K562 (cell line): ENCODE results near the gene AGFG2. TPM values are rescaled to one million over a fixed set of nuclear protein-coding genes. Genes with fewer than 3 reads are reported as not detected.
A peak's percentile ranks its signal among the peaks of the same experiment; 100 is the strongest.

ENCODE experiments used
- ATAC-seq: fragments of 200-7000 bp; cut with Tn5 transposase; 3 replicates; pipeline ENCODE4 v1.9.1; 2020; ENCODE audit warnings: moderate library complexity
- BruUV-seq: library from RNA; stranded (reverse); fragments of 400-500 nt; replicated peaks from 2 replicates; lab custom pipeline; 2021; lab: Mats Ljungman, UMichigan
- CTCF ChIA-PET: fragments of 300-600 bp; formaldehyde crosslinking; extraction: SDS; loops from one replicate; lab custom pipeline; 2021; ENCODE audit warnings: low intra/inter-chr PET ratio; lab: Yijun Ruan, JAX
- POLR2A ChIA-PET: fragments of 300-600, 350-650 bp; sonication (Branson Sonifier 250); formaldehyde crosslinking; extraction: SDS; loops from one replicate; lab custom pipeline; 2021; ENCODE audit warnings: antibody characterized with exemption, inconsistent platforms; lab: Yijun Ruan, JAX
- DNase-seq, 4 experiments: peaks; one replicate each; pipeline versions ENCODE4 v3.0.0 to v3.0.0-alpha.2; 2011 to 2018; ENCODE audit warnings: low spot score in 3 of 4, mixed read lengths in 3 of 4; ENCODE audit errors: extremely low read depth in 1 of 4
- FAIRE-seq: peaks from 2 replicates; lab custom pipeline; 2011; peaks lifted over from hg19 to GRCh38; lab: Jason Lieb, UNC
- H2AFZ ChIP-seq: 2 replicates; pipeline ENCODE4 v1.6.0; 2011; ENCODE audit warnings: low read depth, low read length, control low read depth, inconsistent platforms
- H3K27ac ChIP-seq: fragments of 200-600 bp; 3 replicates; pipeline ENCODE4 v1.8.0; 2011; ENCODE audit warnings: low read depth, mild to moderate bottlenecking, control low read depth, inconsistent platforms, low read length, moderate library complexity, mixed read lengths; ENCODE audit errors: extremely low read depth
- H3K27me3 ChIP-seq, 2 experiments: fragments of 300-600 bp in 1 of 2; 2 replicates in 1 of 2; 3 replicates in 1 of 2; pipeline versions ENCODE4 v1.6.0 to v1.8.0; 2011; ENCODE audit warnings: inconsistent platforms in 2 of 2, low read length in 2 of 2, mild to moderate bottlenecking in 1 of 2, mixed read lengths in 1 of 2, moderate library complexity in 1 of 2; ENCODE audit not compliant: control insufficient read depth in 2 of 2, insufficient read depth in 2 of 2
- H3K36me3 ChIP-seq: fragments of 300-600 bp; 3 replicates; pipeline ENCODE4 v1.8.0; 2011; ENCODE audit warnings: mild to moderate bottlenecking, low read length, inconsistent platforms; ENCODE audit not compliant: control insufficient read depth, insufficient read depth
- H3K4me1 ChIP-seq, 2 experiments: fragments of 200-600 bp in 1 of 2; replicated peaks in 1 of 2; 2 replicates in 1 of 2; 3 replicates in 1 of 2; pipeline versions ENCODE4 v1.5.1 to v1.8.0; 2011; ENCODE audit warnings: inconsistent platforms in 2 of 2, low read length in 2 of 2, mild to moderate bottlenecking in 1 of 2, mixed read lengths in 1 of 2, moderate library complexity in 1 of 2; ENCODE audit not compliant: control insufficient read depth in 2 of 2, insufficient read depth in 2 of 2
- H3K4me2 ChIP-seq: 2 replicates; pipeline ENCODE4 v1.6.1; 2011; ENCODE audit warnings: low read length, control low read depth, inconsistent platforms, mixed read lengths; ENCODE audit not compliant: insufficient read depth
- H3K4me3 ChIP-seq: fragments of 200-600 bp; sonication (generic), shearing (Covaris generic); 2 replicates; pipeline ENCODE4 v1.5.1; 2016; ENCODE audit warnings: control low read depth, inconsistent platforms
- H3K79me2 ChIP-seq: fragments of 200-600 bp; 3 replicates; pipeline ENCODE4 v1.8.0; 2011; ENCODE audit warnings: low read length, inconsistent platforms; ENCODE audit not compliant: control insufficient read depth, insufficient read depth
- H3K9ac ChIP-seq, 2 experiments: 2 replicates each; pipeline versions ENCODE4 v1.6.0 to v1.6.1; 2011; ENCODE audit warnings: low read depth in 2 of 2, low read length in 2 of 2, control low read depth in 1 of 2, inconsistent platforms in 1 of 2, mild to moderate bottlenecking in 1 of 2, mixed read lengths in 1 of 2; ENCODE audit not compliant: insufficient read depth in 1 of 2
- H3K9me1 ChIP-seq: one replicate; pipeline ENCODE4 v1.6.0; 2011; ENCODE audit warnings: inconsistent platforms, mild to moderate bottlenecking, low read length, moderate library complexity; ENCODE audit not compliant: control insufficient read depth, insufficient read depth
- H3K9me3 ChIP-seq: replicated peaks from 2 replicates; pipeline ENCODE4 v1.5.1; 2011; ENCODE audit warnings: low read depth, low read length, inconsistent platforms; ENCODE audit not compliant: control insufficient read depth, insufficient read depth
- H4K20me1 ChIP-seq: replicated peaks from 2 replicates; pipeline ENCODE4 v1.6.1; 2011; ENCODE audit warnings: low read length, inconsistent platforms, mixed read lengths; ENCODE audit not compliant: control insufficient read depth, insufficient read depth
- ETV5 ChIP-seq: sonication (generic); formaldehyde crosslinking; IDR thresholded peaks from 2 replicates; pipeline ENCODE4 v1.4.0; 2020; ENCODE audit warnings: low read depth, mild to moderate bottlenecking, missing genetic modification reagents
- FOXP4 ChIP-seq: sonication (generic); formaldehyde crosslinking; IDR thresholded peaks from 2 replicates; pipeline ENCODE4 v1.8.0; 2022; ENCODE audit warnings: mild to moderate bottlenecking, missing genetic modification reagents, borderline replicate concordance
- HCFC1 ChIP-seq: IDR thresholded peaks from 2 replicates; pipeline ENCODE4 v1.6.1; 2012; ENCODE audit warnings: low read depth, low read length, improper control_type of control experiment
- MTF1 ChIP-seq: fragments of 250-450 bp; sonication (Bioruptor Pico); IDR thresholded peaks from 2 replicates; pipeline ENCODE4 v1.9.0; 2021; ENCODE audit warnings: moderate library complexity, mild to moderate bottlenecking, inconsistent platforms, borderline replicate concordance
- TAF1 ChIP-seq: IDR thresholded peaks from 2 replicates; pipeline ENCODE4 v1.6.1; 2011; ENCODE audit warnings: mild to moderate bottlenecking, low read length, moderate library complexity; ENCODE audit not compliant: insufficient read depth, control insufficient read depth, severe bottlenecking; ENCODE audit errors: extremely low read depth
- ZBTB17 ChIP-seq: fragments of 450-650 bp; formaldehyde crosslinking; IDR thresholded peaks from 2 replicates; pipeline ENCODE4 v1.4.0; 2020; ENCODE audit warnings: mild to moderate bottlenecking
- ZBTB7A ChIP-seq: IDR thresholded peaks from 2 replicates; pipeline ENCODE4 v1.6.1; 2011; ENCODE audit warnings: low read depth, mild to moderate bottlenecking, low read length, moderate library complexity, borderline replicate concordance; ENCODE audit not compliant: control insufficient read depth
- ZNF239 ChIP-seq: fragments of 250-450 bp; sonication (Bioruptor Pico); IDR thresholded peaks from 2 replicates; pipeline ENCODE4 v1.4.0; 2020; ENCODE audit warnings: mild to moderate bottlenecking
- WGBS: fragments of 100-300 bp; shearing (Covaris generic); methylation state at CpG from one replicate; pipeline ENCODE4 v1.1.6; 2016; ENCODE audit warnings: low coverage, mixed read lengths; ENCODE audit not compliant: insufficient coverage; ENCODE audit errors: missing lambda C conversion rate; 5-methylcytosine and 5-hydroxymethylcytosine counted together
- in situ Hi-C: fragments of 300-500 bp; cut with MboI; formaldehyde crosslinking; loops from 4 replicates; pipeline ENCODE4 v1.15.0; 2018; ENCODE audit warnings: inconsistent platforms, mixed read lengths
- intact Hi-C: fragments of 100-400 bp; cut with micrococcal nuclease; formaldehyde crosslinking; loops from 2 replicates; pipeline ENCODE4 v1.14.2; 2022
- polyA plus RNA-seq, 8 experiments: library from polyadenylated mRNA; depleted of rRNA in 4 of 8; stranded (reverse) in 5 of 8; unstranded in 3 of 8; fragments of >200 nt; fragmentation: Nextera tagmentation in 2 of 8; fragmentation: Illumina TruSeq in 1 of 8; extraction: Ambion mirVana in 2 of 8; extraction: Trizol in 1 of 8; gene quantifications; 2 replicates each; pipeline versions ENCODE4 v1.2.1 to v1.2.3, GENCODE V29; 2011 to 2014; ENCODE audit warnings: inconsistent platforms in 1 of 8, missing spikeins in 1 of 8
- total RNA-seq, 7 experiments: library from RNA; depleted of rRNA in 6 of 7; stranded (reverse); fragments of >200 nt in 6 of 7; fragmentation: Illumina TruSeq in 2 of 7; extraction: Trizol in 2 of 7; gene quantifications; 2 replicates each; pipeline versions ENCODE4 v1.2.1 to v1.2.3, GENCODE V29; 2011 to 2021; ENCODE audit warnings: low replicate concordance in 1 of 7
- TF ChIP-seq, protein P1 (sequence below): sonication (generic); formaldehyde crosslinking; IDR thresholded peaks from 2 replicates; pipeline ENCODE4 v1.8.0; 2023; ENCODE audit warnings: mild to moderate bottlenecking, missing genetic modification reagents
- TF ChIP-seq, protein P2 (sequence below), 2 experiments: IDR thresholded peaks; 2 replicates each; pipeline ENCODE4 v1.6.1; 2012; ENCODE audit warnings: improper control_type of control experiment in 2 of 2, low read depth in 2 of 2, low read length in 2 of 2, borderline replicate concordance in 1 of 2

AGFG2 gene
- total and polyA plus RNA-seq, 9 of the 15 experiments (the other 6 are each of a cell fraction or from before 2014, with no cell fraction given), result 0.31 to 23.1 (median 6.5) TPM

DNA sequence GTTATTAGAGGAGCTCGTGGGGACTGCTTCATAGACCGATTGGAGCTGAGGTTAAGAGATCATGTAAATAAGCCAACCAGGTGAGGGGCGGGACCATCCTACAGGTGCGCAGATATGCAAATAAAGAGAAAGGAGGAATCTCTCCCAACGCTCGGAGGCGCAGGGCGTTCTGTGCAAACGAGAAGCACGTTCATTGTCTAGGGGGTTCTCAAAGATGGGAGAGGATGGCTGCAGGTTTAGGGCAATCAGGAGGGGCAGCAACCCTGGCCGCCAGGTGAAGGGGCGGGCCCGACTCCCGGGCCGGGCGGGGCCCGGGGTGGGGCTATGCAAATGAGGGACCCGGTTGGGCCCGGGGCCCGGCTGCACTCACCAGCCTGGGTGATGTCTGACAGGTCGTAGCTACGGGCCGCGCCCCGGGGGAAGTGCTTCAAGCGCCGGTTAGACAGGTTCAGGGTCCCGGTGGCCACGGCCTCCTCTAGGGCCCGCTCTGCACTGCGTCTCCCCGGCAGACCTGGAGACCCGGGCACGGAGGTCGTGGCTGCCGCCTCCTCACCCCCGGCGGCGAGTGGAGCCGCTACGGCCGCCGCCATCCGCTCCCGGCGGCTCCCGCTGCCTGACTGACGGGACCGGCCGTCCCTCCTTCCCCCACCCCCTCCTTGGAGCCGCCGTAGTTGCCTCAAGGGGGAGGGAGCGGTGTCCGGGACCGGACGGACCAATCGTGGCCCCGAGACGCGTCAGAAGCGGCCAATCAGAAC lies 46.7 kb downstream of the AGFG2 start, which contains the start of gene LRCH4:
Gene LRCH4 (minus strand): TSS at position 619 of the 755 bp plus-strand sequence. CDS start 29 bp downstream, at position 590.
- ChIA-PET CTCF (interaction anchor here (0.6 to 1.1 kb wide), 2 partner anchors 106 to 492 kb away, joined by 3 to 4 read pairs; no protein-coding TSS in a partner anchor), POLR2A (interaction anchor here (0.6 to 3.5 kb wide), 41 partner anchors 9 to 503 kb away, joined by 3 to 27 read pairs (median 4); partner anchors contain the start of genes AGFG2, GNB2, MEPCE and MOSPD3)
- in situ Hi-C loops (no loop called here), intact Hi-C loops (no loop called here)
- ATAC-seq, result peak; percentile 67
- Histone ChIP-seq H3K4me3 (peak within 1 kb of the TSS; percentile 75), H3K9ac (peak within 1 kb of the TSS; percentile 90 to 97), H2AFZ (peak within 1 kb of the TSS; percentile 86), H3K79me2 (peaks cover 31% of the 10 kb centered on the region), H3K27ac (peak within 1 kb of the TSS; percentile 88), H4K20me1 (peaks cover 24% of the 10 kb centered on the region), H3K9me1 (peaks cover 12% of the 10 kb centered on the region), H3K36me3 (peaks cover 36% of the 10 kb centered on the region), H3K4me2 (peak within 1 kb of the TSS; percentile 100), H3K27me3 (no peaks in the 10 kb centered on the region), H3K4me1 (peaks cover 26 to 70% of the 10 kb centered on the region in 2 experiments), H3K9me3 (no peaks in the 10 kb centered on the region)
- BruUV-seq, result no TSS peak
- peak; percentile 70 to 100 (median 98) for DNase-seq
- WGBS, result under 1% methylated on average over 56 of the region's 61 CpGs
- no peak for FAIRE-seq
- TF ChIP-seq ZNF239 (CRISPR knock-in tag) (no peak), ZBTB17 (CRISPR knock-in tag) (peak; percentile 79; the same call in 1 of the 2 replicates), HCFC1 (peak; percentile 75), ETV5 (CRISPR knock-in tag) (no peak), MTF1 (CRISPR knock-in tag) (no peak), TAF1 (peak; percentile 95), ZBTB7A (peak; percentile 43; the same call in 1 of the 2 replicates), FOXP4 (CRISPR knock-in tag) (0 out of 2 replicates have a peak, but pooled peaks have one; percentile 25)
- TF ChIP-seq, protein P1, sequence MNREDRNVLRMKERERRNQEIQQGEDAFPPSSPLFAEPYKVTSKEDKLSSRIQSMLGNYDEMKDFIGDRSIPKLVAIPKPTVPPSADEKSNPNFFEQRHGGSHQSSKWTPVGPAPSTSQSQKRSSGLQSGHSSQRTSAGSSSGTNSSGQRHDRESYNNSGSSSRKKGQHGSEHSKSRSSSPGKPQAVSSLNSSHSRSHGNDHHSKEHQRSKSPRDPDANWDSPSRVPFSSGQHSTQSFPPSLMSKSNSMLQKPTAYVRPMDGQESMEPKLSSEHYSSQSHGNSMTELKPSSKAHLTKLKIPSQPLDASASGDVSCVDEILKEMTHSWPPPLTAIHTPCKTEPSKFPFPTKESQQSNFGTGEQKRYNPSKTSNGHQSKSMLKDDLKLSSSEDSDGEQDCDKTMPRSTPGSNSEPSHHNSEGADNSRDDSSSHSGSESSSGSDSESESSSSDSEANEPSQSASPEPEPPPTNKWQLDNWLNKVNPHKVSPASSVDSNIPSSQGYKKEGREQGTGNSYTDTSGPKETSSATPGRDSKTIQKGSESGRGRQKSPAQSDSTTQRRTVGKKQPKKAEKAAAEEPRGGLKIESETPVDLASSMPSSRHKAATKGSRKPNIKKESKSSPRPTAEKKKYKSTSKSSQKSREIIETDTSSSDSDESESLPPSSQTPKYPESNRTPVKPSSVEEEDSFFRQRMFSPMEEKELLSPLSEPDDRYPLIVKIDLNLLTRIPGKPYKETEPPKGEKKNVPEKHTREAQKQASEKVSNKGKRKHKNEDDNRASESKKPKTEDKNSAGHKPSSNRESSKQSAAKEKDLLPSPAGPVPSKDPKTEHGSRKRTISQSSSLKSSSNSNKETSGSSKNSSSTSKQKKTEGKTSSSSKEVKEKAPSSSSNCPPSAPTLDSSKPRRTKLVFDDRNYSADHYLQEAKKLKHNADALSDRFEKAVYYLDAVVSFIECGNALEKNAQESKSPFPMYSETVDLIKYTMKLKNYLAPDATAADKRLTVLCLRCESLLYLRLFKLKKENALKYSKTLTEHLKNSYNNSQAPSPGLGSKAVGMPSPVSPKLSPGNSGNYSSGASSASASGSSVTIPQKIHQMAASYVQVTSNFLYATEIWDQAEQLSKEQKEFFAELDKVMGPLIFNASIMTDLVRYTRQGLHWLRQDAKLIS, result peak; percentile 83; the same call in 1 of the 2 replicates
- TF ChIP-seq, protein P2, sequence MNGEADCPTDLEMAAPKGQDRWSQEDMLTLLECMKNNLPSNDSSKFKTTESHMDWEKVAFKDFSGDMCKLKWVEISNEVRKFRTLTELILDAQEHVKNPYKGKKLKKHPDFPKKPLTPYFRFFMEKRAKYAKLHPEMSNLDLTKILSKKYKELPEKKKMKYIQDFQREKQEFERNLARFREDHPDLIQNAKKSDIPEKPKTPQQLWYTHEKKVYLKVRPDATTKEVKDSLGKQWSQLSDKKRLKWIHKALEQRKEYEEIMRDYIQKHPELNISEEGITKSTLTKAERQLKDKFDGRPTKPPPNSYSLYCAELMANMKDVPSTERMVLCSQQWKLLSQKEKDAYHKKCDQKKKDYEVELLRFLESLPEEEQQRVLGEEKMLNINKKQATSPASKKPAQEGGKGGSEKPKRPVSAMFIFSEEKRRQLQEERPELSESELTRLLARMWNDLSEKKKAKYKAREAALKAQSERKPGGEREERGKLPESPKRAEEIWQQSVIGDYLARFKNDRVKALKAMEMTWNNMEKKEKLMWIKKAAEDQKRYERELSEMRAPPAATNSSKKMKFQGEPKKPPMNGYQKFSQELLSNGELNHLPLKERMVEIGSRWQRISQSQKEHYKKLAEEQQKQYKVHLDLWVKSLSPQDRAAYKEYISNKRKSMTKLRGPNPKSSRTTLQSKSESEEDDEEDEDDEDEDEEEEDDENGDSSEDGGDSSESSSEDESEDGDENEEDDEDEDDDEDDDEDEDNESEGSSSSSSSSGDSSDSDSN (IDR thresholded peaks at IDR 0.05; ENCODE audit: borderline replicate concordance in 1 of 2, low read depth in 2 of 2, low read length in 2 of 2), result peak in 1 of 2 experiments; percentile 11; a peak in 1 of 4 replicates
